ENCODE measurements around the gene GPR176. TPM values are rescaled to one million over a fixed set of nuclear protein-coding genes. Genes with fewer than 3 reads are reported as not detected.

Gene GPR176
- total and polyA plus RNA-seq, 7 donors, result 0.23 to 7.9 (median 3.9) TPM

GRCh38 chr15:39946862-39947261 is 26.8 kb upstream of the GPR176 start:
- no peaks in the 10 kb centered on the region for H3K9me3 ChIP-seq
- peaks cover 0 to 13% (median 0%) of the 10 kb centered on the region in 4 donors for H3K4me1 ChIP-seq
- DNase-seq, result no peak
- no peaks in the 10 kb centered on the region for H3K27me3 ChIP-seq
- no peak for TF ChIP-seq POLR2AphosphoS5 (IDR thresholded peaks at IDR 0.05)
- no peak for TF ChIP-seq EP300 (IDR thresholded peaks at IDR 0.05)
- no peak for TF ChIP-seq POLR2A (IDR thresholded peaks at IDR 0.05)
- TF ChIP-seq CTCF (IDR thresholded peaks at IDR 0.05), result no peak
- H3K4me3 ChIP-seq, result no peak overlapping the region
- 71 to 74% methylated on average over 3 of the region's 3 CpGs for whole genome bisulfite sequencing, 2 donors
- H3K36me3 ChIP-seq, result peaks cover 0 to 83% (median 29%) of the 10 kb centered on the region in 4 donors
- no peak overlapping the region for H3K27ac ChIP-seq
- intact Hi-C loops (cut with DNase I), result no loop called here

GRCh38 chr15:39944726-39945125 is 24.7 kb upstream of the GPR176 start:
- Histone ChIP-seq H3K9me3 (no peaks in the 10 kb centered on the region), H3K4me3 (no peak overlapping the region), H3K27ac (peak overlapping the region; percentile 34 to 55 (median 40)), H3K36me3 (peaks cover 0 to 83% (median 26%) of the 10 kb centered on the region in 4 donors), H3K27me3 (no peaks in the 10 kb centered on the region), H3K4me1 (peaks cover 0 to 13% (median 0%) of the 10 kb centered on the region in 4 donors)
- 89 to 96% methylated on average over 4 of the region's 4 CpGs for WGBS, 2 donors
- TF ChIP-seq POLR2A (IDR thresholded peaks at IDR 0.05) (no peak), POLR2AphosphoS5 (IDR thresholded peaks at IDR 0.05) (peak in 3 of 4 donors; percentile 46 to 54 (median 47))
- DNase-seq, result no peak
- intact Hi-C loops (cut with DNase I), result no loop called here

GRCh38 chr15:39942753-39943150 is 22.7 kb upstream of the GPR176 start:
- intact Hi-C loops (cut with DNase I), result no loop called here
- H3K27me3 ChIP-seq, result no peaks in the 10 kb centered on the region
- H3K36me3 ChIP-seq, result peaks cover 0 to 69% (median 23%) of the 10 kb centered on the region in 4 donors
- TF ChIP-seq EP300 (IDR thresholded peaks at IDR 0.05) (no peak), POLR2A (IDR thresholded peaks at IDR 0.05) (no peak), POLR2AphosphoS5 (IDR thresholded peaks at IDR 0.05) (no peak), CTCF (IDR thresholded peaks at IDR 0.05) (no peak)
- no peaks in the 10 kb centered on the region for H3K9me3 ChIP-seq
- no peak overlapping the region for H3K27ac ChIP-seq
- DNase-seq, result no peak
- WGBS, 2 donors, result 93 to 96% methylated on average over 3 of the region's 3 CpGs
- H3K4me1 ChIP-seq, result peaks cover 0 to 31% (median 0%) of the 10 kb centered on the region in 4 donors
- H3K4me3 ChIP-seq, result no peak overlapping the region

GRCh38 chr15:39942101-39942752 is 22.2 kb upstream of the GPR176 start:
- TF ChIP-seq CTCF (IDR thresholded peaks at IDR 0.05), result no peak
- TF ChIP-seq EP300 (IDR thresholded peaks at IDR 0.05), result no peak
- no peak for TF ChIP-seq POLR2A (IDR thresholded peaks at IDR 0.05)
- TF ChIP-seq POLR2AphosphoS5 (IDR thresholded peaks at IDR 0.05), result no peak
- intact Hi-C loops (cut with DNase I), result no loop called here
- Histone ChIP-seq H3K27ac (no peak overlapping the region), H3K27me3 (no peaks in the 10 kb centered on the region), H3K4me1 (peaks cover 0 to 36% (median 0%) of the 10 kb centered on the region in 4 donors), H3K36me3 (peaks cover 0 to 63% (median 23%) of the 10 kb centered on the region in 4 donors), H3K9me3 (no peaks in the 10 kb centered on the region), H3K4me3 (no peak overlapping the region)
- WGBS, 2 donors, result 84 to 85% methylated on average over 3 of the region's 3 CpGs
- DNase-seq, result no peak

GRCh38 chr15:39939487-39940452 is 19.7 kb upstream of the GPR176 start:
- Histone ChIP-seq H3K36me3 (peaks cover 0 to 39% (median 7%) of the 10 kb centered on the region in 4 donors), H3K9me3 (no peaks in the 10 kb centered on the region), H3K27ac (no peak overlapping the region), H3K4me3 (no peak overlapping the region), H3K4me1 (peaks cover 0 to 54% (median 12%) of the 10 kb centered on the region in 4 donors), H3K27me3 (no peaks in the 10 kb centered on the region)
- DNase-seq, result no peak
- intact Hi-C loops (cut with DNase I), result loop anchor here (10.0 kb wide), 2 partner anchors 255 to 535 kb away; no protein-coding TSS in a partner anchor
- TF ChIP-seq POLR2A (IDR thresholded peaks at IDR 0.05) (no peak), EP300 (IDR thresholded peaks at IDR 0.05) (no peak), CTCF (IDR thresholded peaks at IDR 0.05) (no peak), POLR2AphosphoS5 (IDR thresholded peaks at IDR 0.05) (no peak)
- WGBS, 2 donors, result 74 to 87% methylated on average over 6 of the region's 6 CpGs

All from sigmoid colon (tissue), 7 donors.